CD14-positive monocyte (primary cell): ENCODE measurements around the gene COQ8A. TPM values are rescaled to one million over a fixed set of nuclear protein-coding genes. Genes with fewer than 3 reads are reported as not detected.

Source experiments
- DNase-seq, 3 donors: peaks; one replicate each; pipeline ENCODE4 v3.0.0-alpha.2; 2011 to 2022
- H2AFZ ChIP-seq: 2 replicates; pipeline ENCODE4 v1.6.0; 2012; ENCODE audit warnings: mild to moderate bottlenecking, low read depth, low read length, inconsistent platforms; ENCODE audit not compliant: insufficient read depth, poor library complexity, severe bottlenecking
- H3K27ac ChIP-seq, 2 donors: 1 replicate in 1 of 2; 2 replicates in 1 of 2; pipeline ENCODE4 v1.5.1; 2012 to 2013; ENCODE audit warnings: low read length in 2 of 2, control low read depth in 1 of 2, inconsistent platforms in 1 of 2, low read depth in 1 of 2, mild to moderate bottlenecking in 1 of 2
- H3K27me3 ChIP-seq, 2 donors: one replicate each; pipeline versions ENCODE4 v1.6.0 to v1.6.1; 2011 to 2013; ENCODE audit warnings: low read length in 2 of 2; ENCODE audit not compliant: control insufficient read depth in 2 of 2, insufficient read depth in 2 of 2
- H3K36me3 ChIP-seq, 2 donors: replicated peaks in 1 of 2; 1 replicate in 1 of 2; 2 replicates in 1 of 2; pipeline versions ENCODE4 v1.5.1 to v1.6.1; 2012 to 2013; ENCODE audit warnings: low read length in 2 of 2, control low read depth in 1 of 2, inconsistent platforms in 1 of 2, mild to moderate bottlenecking in 1 of 2; ENCODE audit not compliant: insufficient read depth in 2 of 2, control insufficient read depth in 1 of 2
- H3K4me1 ChIP-seq, 2 donors: 1 replicate in 1 of 2; 2 replicates in 1 of 2; pipeline versions ENCODE4 v1.5.1 to v1.6.1; 2012 to 2013; ENCODE audit warnings: low read length in 2 of 2, control low read depth in 1 of 2, inconsistent platforms in 1 of 2, mild to moderate bottlenecking in 1 of 2, moderate library complexity in 1 of 2; ENCODE audit not compliant: insufficient read depth in 2 of 2, control insufficient read depth in 1 of 2
- H3K4me2 ChIP-seq: replicated peaks from 2 replicates; pipeline ENCODE3; 2012; ENCODE audit warnings: low read length, moderate library complexity, mild to moderate bottlenecking; ENCODE audit not compliant: poor library complexity, severe bottlenecking; ENCODE audit errors: extremely low read depth
- H3K4me3 ChIP-seq, 3 experiments: fragments of 200-600 bp in 1 of 3; sonication (generic) in 1 of 3; replicated peaks in 1 of 3; 1 replicate in 2 of 3; 2 replicates in 1 of 3; pipeline ENCODE4 v1.5.1; 2011 to 2013; ENCODE audit warnings: low read length in 3 of 3, mild to moderate bottlenecking in 3 of 3, control low read depth in 2 of 3, low read depth in 2 of 3, inconsistent platforms in 1 of 3, moderate library complexity in 1 of 3
- H3K79me2 ChIP-seq: 2 replicates; pipeline ENCODE4 v1.6.0; 2012; ENCODE audit warnings: mild to moderate bottlenecking, control low read depth, inconsistent platforms, low read length, moderate library complexity; ENCODE audit not compliant: insufficient read depth
- H3K9ac ChIP-seq: 2 replicates; pipeline ENCODE4 v1.6.0; 2017; ENCODE audit warnings: low read length, mild to moderate bottlenecking; ENCODE audit not compliant: insufficient read depth, poor library complexity, severe bottlenecking
- H3K9me3 ChIP-seq, 2 donors: replicated peaks in 1 of 2; 1 replicate in 1 of 2; 2 replicates in 1 of 2; pipeline versions ENCODE4 v1.5.1 to v1.6.1; 2012 to 2013; ENCODE audit warnings: low read length in 2 of 2, control low read depth in 1 of 2; ENCODE audit not compliant: control insufficient read depth in 1 of 2, insufficient read depth in 1 of 2
- H4K20me1 ChIP-seq: 2 replicates; pipeline ENCODE4 v1.6.0; 2012; ENCODE audit warnings: mild to moderate bottlenecking, low read length, control low read depth, moderate library complexity; ENCODE audit not compliant: insufficient read depth
- H3K27ac Mint-ChIP-seq, 7 donors: one replicate each; pipeline ENCODE4 v1.8.0; 2020; ENCODE audit warnings: mild to moderate bottlenecking in 7 of 7, mixed read lengths in 7 of 7, moderate library complexity in 6 of 7, inconsistent platforms in 2 of 7
- H3K27me3 Mint-ChIP-seq, 3 donors: one replicate each; pipeline ENCODE4 v1.8.0; 2021 to 2022; ENCODE audit warnings: low read depth in 3 of 3, mild to moderate bottlenecking in 3 of 3, mixed read lengths in 3 of 3, moderate library complexity in 3 of 3, inconsistent platforms in 1 of 3
- H3K36me3 Mint-ChIP-seq, 2 donors: one replicate each; pipeline ENCODE4 v1.8.0; 2020; ENCODE audit warnings: mixed read lengths in 2 of 2, inconsistent platforms in 1 of 2, mild to moderate bottlenecking in 1 of 2
- H3K4me1 Mint-ChIP-seq: one replicate; pipeline ENCODE4 v1.8.0; 2020; ENCODE audit warnings: mild to moderate bottlenecking, mixed read lengths
- H3K4me3 Mint-ChIP-seq, 2 donors: one replicate each; pipeline ENCODE4 v1.8.0; 2020; ENCODE audit warnings: mild to moderate bottlenecking in 2 of 2, mixed read lengths in 2 of 2, moderate library complexity in 1 of 2
- H3K9me3 Mint-ChIP-seq, 7 donors: one replicate each; pipeline ENCODE4 v1.8.0; 2020 to 2022; ENCODE audit warnings: mixed read lengths in 7 of 7, mild to moderate bottlenecking in 6 of 7, moderate library complexity in 6 of 7, inconsistent platforms in 2 of 7
- WGBS: methylation state at CpG from one replicate; pipeline ENCODE4 v1.1.5; 2013; ENCODE audit warnings: missing lambda C conversion rate; ENCODE audit not compliant: insufficient coverage; 5-methylcytosine and 5-hydroxymethylcytosine counted together
- intact Hi-C, 2 donors: fragments of 100-400 bp; cut with micrococcal nuclease; formaldehyde crosslinking; loops; one replicate each; pipeline versions ENCODE4 v1.15.0 to v1.15.1; 2023
- polyA plus RNA-seq, 3 donors: library from polyadenylated mRNA; depleted of rRNA in 1 of 3; unstranded in 2 of 3; stranded (reverse) in 1 of 3; fragments of 300-500 nt in 2 of 3; fragments of >200 nt in 1 of 3; fragmentation: Illumina TruSeq in 2 of 3; gene quantifications; 1 replicate in 2 of 3; 2 replicates in 1 of 3; pipeline ENCODE4 v1.2.3, GENCODE V29; 2012 to 2021
- TF ChIP-seq, protein P1 (sequence below): fragments of 200-600 bp; IDR thresholded peaks from one replicate; pipeline ENCODE4 v1.8.0; 2022; ENCODE audit warnings: antibody characterized with exemption, mild to moderate bottlenecking

COQ8A gene
- polyA plus RNA-seq, 3 donors, result 33.1 to 44.7 (median 38.2) TPM

GRCh38 chr1:226919995-226920394 lies 20.1 kb upstream of the COQ8A start:
- Histone ChIP-seq H3K79me2 (no peaks in the 10 kb centered on the region), H3K9ac (no peak overlapping the region), H3K4me3 (no peak overlapping the region), H3K27me3 (no peaks in the 10 kb centered on the region), H2AFZ (no peak overlapping the region), H3K4me2 (no peak overlapping the region), H3K36me3 (no peaks in the 10 kb centered on the region), H3K4me1 (no peaks in the 10 kb centered on the region), H3K27ac (no peak overlapping the region), H4K20me1 (no peaks in the 10 kb centered on the region), H3K9me3 (peaks cover 0 to 3% of the 10 kb centered on the region in 2 donors)
- H3K4me1 Mint-ChIP-seq, result no peaks in the 10 kb centered on the region
- H3K4me3 Mint-ChIP-seq, result no peak overlapping the region
- TF ChIP-seq, protein P1, sequence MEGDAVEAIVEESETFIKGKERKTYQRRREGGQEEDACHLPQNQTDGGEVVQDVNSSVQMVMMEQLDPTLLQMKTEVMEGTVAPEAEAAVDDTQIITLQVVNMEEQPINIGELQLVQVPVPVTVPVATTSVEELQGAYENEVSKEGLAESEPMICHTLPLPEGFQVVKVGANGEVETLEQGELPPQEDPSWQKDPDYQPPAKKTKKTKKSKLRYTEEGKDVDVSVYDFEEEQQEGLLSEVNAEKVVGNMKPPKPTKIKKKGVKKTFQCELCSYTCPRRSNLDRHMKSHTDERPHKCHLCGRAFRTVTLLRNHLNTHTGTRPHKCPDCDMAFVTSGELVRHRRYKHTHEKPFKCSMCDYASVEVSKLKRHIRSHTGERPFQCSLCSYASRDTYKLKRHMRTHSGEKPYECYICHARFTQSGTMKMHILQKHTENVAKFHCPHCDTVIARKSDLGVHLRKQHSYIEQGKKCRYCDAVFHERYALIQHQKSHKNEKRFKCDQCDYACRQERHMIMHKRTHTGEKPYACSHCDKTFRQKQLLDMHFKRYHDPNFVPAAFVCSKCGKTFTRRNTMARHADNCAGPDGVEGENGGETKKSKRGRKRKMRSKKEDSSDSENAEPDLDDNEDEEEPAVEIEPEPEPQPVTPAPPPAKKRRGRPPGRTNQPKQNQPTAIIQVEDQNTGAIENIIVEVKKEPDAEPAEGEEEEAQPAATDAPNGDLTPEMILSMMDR, result no peak
- H3K9me3 Mint-ChIP-seq, result peaks cover 2 to 10% (median 8%) of the 10 kb centered on the region in 7 donors
- no peak overlapping the region for H3K27ac Mint-ChIP-seq
- DNase-seq, result no peak
- intact Hi-C loops, result no loop called here
- H3K36me3 Mint-ChIP-seq, result no peaks in the 10 kb centered on the region
- no CpG with 5 or more reads among the region's 1 CpG for WGBS
- no peaks in the 10 kb centered on the region for H3K27me3 Mint-ChIP-seq

GRCh38 chr1:226920446-226920894 lies 19.6 kb upstream of the COQ8A start:
- intact Hi-C loops, result no loop called here
- no peak for DNase-seq
- H3K27ac ChIP-seq, result no peak overlapping the region
- H3K4me2 ChIP-seq, result no peak overlapping the region
- H3K4me1 Mint-ChIP-seq, result no peaks in the 10 kb centered on the region
- no peaks in the 10 kb centered on the region for H3K27me3 ChIP-seq
- H3K4me3 ChIP-seq, result no peak overlapping the region
- no peak overlapping the region for H3K9ac ChIP-seq
- no peaks in the 10 kb centered on the region for H4K20me1 ChIP-seq
- H3K36me3 Mint-ChIP-seq, result no peaks in the 10 kb centered on the region
- no peaks in the 10 kb centered on the region for H3K27me3 Mint-ChIP-seq
- H3K27ac Mint-ChIP-seq, result no peak overlapping the region
- TF ChIP-seq, protein P1, result no peak
- no peak overlapping the region for H2AFZ ChIP-seq
- WGBS, result 78% methylated on average over 1 of the region's 2 CpGs
- peaks cover 2 to 10% (median 8%) of the 10 kb centered on the region in 7 donors for H3K9me3 Mint-ChIP-seq
- no peak overlapping the region for H3K4me3 Mint-ChIP-seq
- H3K36me3 ChIP-seq, result no peaks in the 10 kb centered on the region
- peaks cover 0 to 3% of the 10 kb centered on the region in 2 donors for H3K9me3 ChIP-seq
- no peaks in the 10 kb centered on the region for H3K4me1 ChIP-seq
- H3K79me2 ChIP-seq, result no peaks in the 10 kb centered on the region
